Lower lobe of right lung (tissue), 2 donors: ENCODE data around the gene GOSR1. TPM values are rescaled to one million over a fixed set of nuclear protein-coding genes. Genes with fewer than 3 reads are reported as not detected.
"Not testable (repeated sequence)": the region's sequence is repeated elsewhere in the genome, so short reads cannot be mapped to it uniquely, and the experiment has no call there.

ENCODE experiments used
- ATAC-seq, 2 donors: fragments of 200-7000 bp; cut with Tn5 transposase; one replicate each; pipeline ENCODE4 v1.9.1; 2020 to 2022; ENCODE audit warnings: mild to moderate bottlenecking in 2 of 2, moderate library complexity in 2 of 2
- DNase-seq: peaks from one replicate; pipeline ENCODE4 v3.0.0-alpha.2; 2020
- H3K27ac ChIP-seq: fragments of 200-600 bp; one replicate; pipeline ENCODE4 v1.8.0; 2022
- H3K27me3 ChIP-seq: fragments of 200-600 bp; one replicate; pipeline ENCODE4 v1.8.0; 2022; ENCODE audit warnings: low read depth
- H3K36me3 ChIP-seq: fragments of 200-600 bp; one replicate; pipeline ENCODE4 v1.8.0; 2022; ENCODE audit warnings: mild to moderate bottlenecking
- H3K4me1 ChIP-seq: fragments of 200-600 bp; one replicate; pipeline ENCODE4 v1.8.0; 2022
- H3K4me3 ChIP-seq: fragments of 200-600 bp; one replicate; pipeline ENCODE4 v1.8.0; 2022; ENCODE audit warnings: mild to moderate bottlenecking
- H3K9me3 ChIP-seq: fragments of 200-600 bp; one replicate; pipeline ENCODE4 v1.8.0; 2022
- intact Hi-C: fragments of 100-400 bp; cut with DNase I; formaldehyde crosslinking; loops from one replicate; pipeline ENCODE4 v1.11.0; 2022
- total RNA-seq: library from RNA; stranded (reverse); fragmentation: NEBNext Ultra II Directional; extraction: Animal tissue kit (Norgen Biotek cat#: 25700); gene quantifications from one replicate; pipeline ENCODE4 v1.2.1, GENCODE V29; 2021
- TF ChIP-seq, protein P1 (sequence below): fragments of 200-600 bp; IDR thresholded peaks from one replicate; pipeline ENCODE4 v1.8.0; 2022; ENCODE audit warnings: antibody characterized with exemption, mild to moderate bottlenecking
- donor health status: DM: no; HTN: yes; CAD: no; lungs with severe emphysema.

Gene GOSR1
- total RNA-seq, 1 donor from 2014 or later, result 50.9 TPM

DNA sequence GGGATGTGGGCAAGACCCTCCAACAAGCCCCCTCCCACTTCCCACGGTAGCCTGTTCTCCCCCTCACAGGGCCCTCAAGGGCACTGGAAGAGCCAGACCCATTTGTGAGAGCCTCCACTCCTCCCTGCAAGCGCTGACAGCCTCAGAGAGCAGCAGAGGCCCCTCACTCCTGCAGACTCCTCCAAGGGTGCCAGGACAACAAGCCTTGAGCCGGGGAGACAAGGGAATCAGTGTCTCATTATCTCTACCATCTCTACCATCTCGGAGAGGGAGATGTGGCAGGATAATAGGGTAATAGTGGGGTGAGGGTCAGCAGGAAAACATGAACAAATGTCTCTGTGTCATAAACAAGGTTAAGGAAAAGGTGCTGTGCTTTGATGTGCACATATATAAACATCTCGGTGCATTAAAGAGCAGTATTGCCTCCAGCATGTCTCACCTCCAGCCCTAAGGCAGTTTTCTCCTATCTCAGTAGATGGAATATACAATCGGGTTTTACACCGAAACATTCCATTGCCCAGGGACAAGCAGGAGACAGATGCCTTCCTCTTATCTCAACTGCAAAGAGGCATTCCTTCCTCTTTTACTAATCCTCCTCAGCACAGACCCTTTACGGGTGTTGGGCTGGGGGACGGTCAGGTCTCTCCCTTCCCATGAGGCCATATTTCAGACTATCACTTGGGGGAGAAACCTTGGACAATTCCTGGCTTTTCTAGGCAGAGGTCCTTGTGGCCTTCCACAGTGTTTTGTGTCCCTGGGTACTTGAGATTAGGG, 86.1 kb downstream of the GOSR1 start:
- H3K9me3 ChIP-seq, H3K27me3 ChIP-seq, H3K4me3 ChIP-seq, ATAC-seq, intact Hi-C loops, DNase-seq, H3K4me1 ChIP-seq, H3K36me3 ChIP-seq, H3K27ac ChIP-seq: not testable (repeated sequence)

DNA sequence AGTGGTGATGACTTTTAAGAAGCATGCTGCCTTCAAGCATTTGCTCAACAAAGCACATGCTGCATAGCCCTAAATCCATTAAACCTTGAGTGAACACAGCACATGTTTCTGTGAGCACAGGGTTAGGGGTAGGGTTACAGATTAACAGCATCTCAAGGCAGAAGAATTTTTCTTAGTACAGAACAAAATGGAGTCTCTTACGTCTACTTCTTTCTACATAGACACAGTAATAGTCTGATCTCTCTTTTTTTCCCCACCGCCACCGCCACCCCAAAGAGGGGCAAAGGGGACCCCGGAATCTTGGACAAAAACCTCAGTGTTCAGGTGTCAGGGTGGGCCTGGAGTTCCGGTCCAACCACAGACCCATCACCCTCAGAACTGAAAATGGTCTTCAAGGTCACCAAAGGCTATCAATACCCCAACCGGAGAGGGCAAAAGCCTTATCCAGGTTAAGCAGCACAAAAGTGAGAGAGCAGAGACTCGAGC, 86.7 kb downstream of the GOSR1 start:
- DNase-seq, H3K4me1 ChIP-seq, H3K9me3 ChIP-seq, H3K27ac ChIP-seq, H3K4me3 ChIP-seq, H3K27me3 ChIP-seq, ATAC-seq, H3K36me3 ChIP-seq, intact Hi-C loops: not testable (repeated sequence)

DNA sequence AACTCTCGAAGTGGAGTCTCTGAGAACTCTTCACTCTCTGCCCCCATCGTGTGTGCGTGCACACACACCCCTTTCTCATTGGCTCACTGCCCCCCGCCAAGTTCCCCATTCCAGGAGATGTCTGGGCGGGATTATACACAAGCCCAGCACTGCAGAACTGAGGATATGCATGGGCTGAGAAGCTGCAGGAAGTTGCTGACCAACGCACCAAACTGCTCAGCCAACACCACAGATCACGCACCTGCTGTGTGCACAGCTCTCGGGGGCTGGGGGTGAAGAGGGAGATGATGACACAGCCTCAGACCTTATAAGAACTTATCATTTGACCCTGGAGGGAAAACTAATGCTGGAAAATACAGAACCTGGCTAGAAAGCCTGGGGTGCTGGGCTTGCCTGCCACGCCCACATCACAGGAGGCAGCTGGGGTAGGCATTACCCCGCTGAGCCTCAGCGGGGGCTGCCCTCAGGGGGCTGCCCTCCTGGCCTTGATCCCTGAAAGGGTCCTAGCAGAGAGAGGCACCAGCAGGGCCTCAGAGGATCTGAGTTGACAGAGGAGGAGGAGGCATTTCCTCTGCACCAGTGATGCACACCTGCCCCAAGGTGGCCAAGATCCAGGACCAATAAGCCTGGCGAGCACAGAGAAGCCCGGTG, 87.3 kb downstream of the GOSR1 start:
- H3K27ac ChIP-seq, H3K27me3 ChIP-seq, H3K36me3 ChIP-seq, H3K4me1 ChIP-seq, intact Hi-C loops, DNase-seq, H3K9me3 ChIP-seq, H3K4me3 ChIP-seq, ATAC-seq: not testable (repeated sequence)

DNA sequence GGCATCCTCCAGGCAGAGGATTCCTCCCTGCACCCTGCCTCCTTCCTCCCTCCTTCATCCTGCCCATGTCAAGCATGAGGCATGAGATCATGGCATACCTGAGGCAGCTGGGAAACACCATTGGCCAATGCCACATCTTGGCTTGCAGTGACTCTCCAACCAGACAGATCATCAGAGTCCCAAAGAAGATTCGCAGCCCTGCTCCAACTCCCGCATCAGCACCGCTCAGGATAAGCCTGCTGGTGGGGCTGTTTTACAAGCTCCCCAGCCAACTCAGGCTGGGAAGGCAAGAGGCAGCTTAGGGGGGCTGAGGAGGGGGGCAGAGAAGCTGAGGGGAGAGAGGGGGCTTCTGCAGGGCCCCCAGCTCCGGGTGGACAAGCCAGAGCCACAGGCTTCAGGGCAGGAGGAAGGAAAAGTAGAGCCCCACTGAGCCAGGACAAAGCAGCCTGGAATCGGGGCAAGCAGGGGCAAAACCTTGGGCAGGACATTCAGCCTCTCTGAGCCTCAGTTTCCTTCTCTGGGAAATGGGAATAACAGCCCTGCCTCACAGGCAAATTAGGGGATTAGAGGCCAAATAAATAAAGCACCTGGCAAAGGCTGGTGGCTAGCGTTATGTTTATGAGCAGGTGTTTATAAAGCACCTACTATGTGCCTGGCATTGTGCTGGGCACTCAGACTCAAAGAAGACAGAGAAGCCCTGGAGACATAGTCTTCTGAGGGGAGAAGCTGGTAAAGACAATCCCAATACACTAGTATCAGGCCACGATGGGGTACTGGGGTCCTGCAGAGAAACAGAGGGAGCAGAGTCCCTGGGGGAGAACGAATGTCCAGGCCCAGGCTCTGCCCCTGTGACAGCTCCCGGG, 88.1 kb downstream of the GOSR1 start:
- peak; percentile 21 for DNase-seq
- peaks cover 4% of the 10 kb centered on the region for H3K4me1 ChIP-seq
- no peak overlapping the region for H3K4me3 ChIP-seq
- H3K27me3 ChIP-seq, result no peaks in the 10 kb centered on the region
- no peaks in the 10 kb centered on the region for H3K9me3 ChIP-seq
- TF ChIP-seq, protein P1, sequence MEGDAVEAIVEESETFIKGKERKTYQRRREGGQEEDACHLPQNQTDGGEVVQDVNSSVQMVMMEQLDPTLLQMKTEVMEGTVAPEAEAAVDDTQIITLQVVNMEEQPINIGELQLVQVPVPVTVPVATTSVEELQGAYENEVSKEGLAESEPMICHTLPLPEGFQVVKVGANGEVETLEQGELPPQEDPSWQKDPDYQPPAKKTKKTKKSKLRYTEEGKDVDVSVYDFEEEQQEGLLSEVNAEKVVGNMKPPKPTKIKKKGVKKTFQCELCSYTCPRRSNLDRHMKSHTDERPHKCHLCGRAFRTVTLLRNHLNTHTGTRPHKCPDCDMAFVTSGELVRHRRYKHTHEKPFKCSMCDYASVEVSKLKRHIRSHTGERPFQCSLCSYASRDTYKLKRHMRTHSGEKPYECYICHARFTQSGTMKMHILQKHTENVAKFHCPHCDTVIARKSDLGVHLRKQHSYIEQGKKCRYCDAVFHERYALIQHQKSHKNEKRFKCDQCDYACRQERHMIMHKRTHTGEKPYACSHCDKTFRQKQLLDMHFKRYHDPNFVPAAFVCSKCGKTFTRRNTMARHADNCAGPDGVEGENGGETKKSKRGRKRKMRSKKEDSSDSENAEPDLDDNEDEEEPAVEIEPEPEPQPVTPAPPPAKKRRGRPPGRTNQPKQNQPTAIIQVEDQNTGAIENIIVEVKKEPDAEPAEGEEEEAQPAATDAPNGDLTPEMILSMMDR, result no peak
- no peak for ATAC-seq
- H3K36me3 ChIP-seq, result no peaks in the 10 kb centered on the region
- intact Hi-C loops, result no loop called here
- no peak overlapping the region for H3K27ac ChIP-seq

DNA sequence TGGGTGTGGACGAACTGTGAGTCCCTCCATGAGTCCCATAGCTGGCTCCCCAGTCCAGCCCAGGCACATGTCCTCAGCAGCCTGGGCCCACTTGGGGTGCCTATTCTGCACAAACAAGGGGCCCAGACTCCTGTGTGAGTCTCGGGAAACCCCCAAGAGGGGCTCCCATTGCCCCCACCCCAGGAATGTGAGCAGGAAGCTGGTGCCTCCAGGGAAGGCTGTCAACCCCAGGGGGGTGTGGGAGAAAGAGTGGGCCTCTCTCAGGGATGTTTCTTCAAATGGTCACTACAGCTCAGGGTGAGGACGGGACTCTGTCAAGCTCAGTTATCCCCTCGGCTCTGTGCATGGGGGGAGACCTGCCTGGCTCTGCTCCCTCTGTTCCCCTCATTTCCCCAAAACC, 88.9 kb downstream of the GOSR1 start:
- H3K4me1 ChIP-seq, H3K36me3 ChIP-seq, ATAC-seq, H3K27me3 ChIP-seq, H3K9me3 ChIP-seq, intact Hi-C loops, H3K4me3 ChIP-seq, H3K27ac ChIP-seq: not testable (repeated sequence)
- peak; percentile 32 for DNase-seq

DNA sequence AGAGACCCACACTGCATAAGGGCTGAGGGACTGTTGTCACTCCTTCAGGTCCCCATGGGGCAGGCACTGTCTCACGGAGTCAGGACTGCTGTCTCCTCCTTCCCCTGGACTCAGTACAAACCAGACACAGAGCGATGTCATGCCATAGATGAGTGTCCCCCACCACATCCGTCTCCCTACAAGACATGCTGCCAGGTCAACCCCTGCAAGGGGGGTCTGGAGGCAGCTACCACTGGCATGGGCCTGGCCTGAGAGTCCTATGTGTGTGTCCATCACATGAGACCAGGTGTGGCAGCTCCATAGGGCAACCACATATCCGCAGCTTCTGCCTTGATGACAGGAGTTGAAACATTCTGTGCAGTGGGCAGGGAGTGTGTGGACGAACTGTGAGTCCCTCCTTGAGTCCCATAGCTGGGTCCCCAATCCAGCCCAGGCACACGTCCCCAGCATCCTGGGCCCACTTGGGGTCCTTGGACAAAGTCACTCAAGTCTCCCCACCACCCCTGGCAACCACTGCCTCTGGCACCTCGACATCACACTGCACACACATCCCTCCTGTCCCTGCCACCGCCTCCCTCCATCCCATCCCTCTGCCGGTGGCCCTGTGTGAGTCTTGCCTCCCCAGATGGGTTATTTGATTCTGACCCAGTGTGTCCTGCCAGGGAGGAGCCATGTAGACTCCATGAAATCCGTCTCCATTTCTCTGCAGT, 89.5 kb downstream of the GOSR1 start:
- H3K9me3 ChIP-seq, H3K27me3 ChIP-seq, H3K4me3 ChIP-seq, H3K36me3 ChIP-seq, H3K4me1 ChIP-seq, intact Hi-C loops, H3K27ac ChIP-seq: not testable (repeated sequence)
- ATAC-seq (peak in 1 of 2 donors; percentile 38), DNase-seq (peak; percentile 31)

DNA sequence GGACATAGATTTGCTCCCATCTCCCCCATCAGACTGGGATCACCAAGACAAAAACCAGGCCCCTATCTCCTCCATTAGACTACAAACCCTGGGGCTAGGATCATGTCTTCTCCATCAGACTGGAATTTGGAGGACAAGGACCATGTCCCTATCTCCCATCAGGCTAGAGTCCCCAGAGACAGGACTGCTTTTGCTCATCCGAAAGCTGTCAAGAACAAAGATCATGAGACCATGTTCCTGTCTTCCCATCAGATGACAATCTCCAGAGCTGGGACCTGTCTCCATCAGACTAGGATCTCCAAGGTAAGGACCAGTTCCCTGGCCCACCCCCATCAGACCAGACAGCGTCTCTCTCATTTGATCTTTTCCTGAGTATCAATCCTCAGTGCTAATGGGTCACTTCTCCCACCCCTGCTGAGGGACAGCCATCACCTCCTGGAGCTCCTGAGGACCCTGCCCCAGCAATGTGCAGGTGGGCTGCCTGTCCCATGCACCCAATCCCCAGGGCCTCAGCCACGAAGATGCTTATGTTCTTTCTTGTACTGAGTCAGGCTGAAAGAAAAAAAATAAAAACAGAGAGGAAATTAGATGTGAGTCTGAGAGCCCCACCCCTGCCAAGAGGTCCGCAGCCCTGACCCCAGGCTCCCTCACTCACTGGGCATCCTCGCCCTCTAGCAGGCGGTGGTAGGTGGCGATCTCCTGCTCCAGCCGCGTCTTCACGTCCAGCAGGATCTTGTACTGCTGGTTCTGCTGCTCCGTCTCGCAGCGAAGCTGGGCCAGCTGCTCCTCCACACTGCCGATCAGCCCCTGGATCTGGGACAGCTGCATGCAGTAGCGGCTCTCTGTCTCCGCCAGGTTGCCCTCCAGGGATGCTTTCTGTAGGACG, 90.3 kb downstream of the GOSR1 start:
- DNase-seq (no peak), ATAC-seq (no peak)
- TF ChIP-seq, protein P1, result no peak
- no peaks in the 10 kb centered on the region for H3K27me3 ChIP-seq
- H3K36me3 ChIP-seq, result no peaks in the 10 kb centered on the region
- H3K9me3 ChIP-seq, result no peaks in the 10 kb centered on the region
- no peak overlapping the region for H3K27ac ChIP-seq
- peaks cover 4% of the 10 kb centered on the region for H3K4me1 ChIP-seq
- intact Hi-C loops, result no loop called here
- no peak overlapping the region for H3K4me3 ChIP-seq
